HepG2 (cell line): ENCODE measurements around the gene TBC1D10B. TPM values are rescaled to one million over a fixed set of nuclear protein-coding genes. Genes with fewer than 3 reads are reported as not detected.
A peak's percentile ranks its signal among the peaks of the same experiment; 100 is the strongest.

ENCODE experiments used
- ATM ChIP-seq: fragments of 450-650 bp; IDR thresholded peaks from 2 replicates; pipeline ENCODE4 v1.7.1; 2017; ENCODE audit warnings: mild to moderate bottlenecking, borderline replicate concordance
- BHLHE40 ChIP-seq: IDR thresholded peaks from 2 replicates; pipeline ENCODE4 v1.6.1; 2011; ENCODE audit warnings: low read length, improper control_type of control experiment
- ELF3 ChIP-seq: IDR thresholded peaks from 2 replicates; pipeline ENCODE4 v1.6.1; 2016; ENCODE audit warnings: missing genetic modification reagents, missing compliant biosample characterization
- HIC2 ChIP-seq: sonication (generic); formaldehyde crosslinking; IDR thresholded peaks from 2 replicates; pipeline ENCODE4 v1.9.0; 2022; ENCODE audit warnings: low read depth, missing genetic modification reagents
- KDM2A ChIP-seq: sonication (generic); formaldehyde crosslinking; IDR thresholded peaks from 2 replicates; pipeline ENCODE4 v1.4.0; 2020; ENCODE audit warnings: low read depth, missing genetic modification reagents, borderline replicate concordance
- KMT2A ChIP-seq: sonication (generic); formaldehyde crosslinking; IDR thresholded peaks from 2 replicates; pipeline ENCODE4 v1.4.0; 2020; ENCODE audit warnings: missing genetic modification reagents
- MED1 ChIP-seq: sonication (generic); formaldehyde crosslinking; IDR thresholded peaks from 2 replicates; pipeline ENCODE4 v1.4.0; 2020; ENCODE audit warnings: missing genetic modification reagents
- NCOR1 ChIP-seq: fragments of 200-600 bp; sonication (generic); IDR thresholded peaks from 2 replicates; pipeline ENCODE4 v1.7.0; 2017; ENCODE audit warnings: antibody characterized with exemption, low read length, borderline replicate concordance
- ONECUT2 ChIP-seq: sonication (generic); formaldehyde crosslinking; IDR thresholded peaks from 2 replicates; pipeline ENCODE4 v1.4.0; 2020; ENCODE audit warnings: missing genetic modification reagents
- RXRA ChIP-seq: sonication (generic); formaldehyde crosslinking; IDR thresholded peaks from 2 replicates; pipeline ENCODE4 v1.5.1; 2020; ENCODE audit warnings: missing genetic modification reagents
- ZBTB2 ChIP-seq: sonication (generic); formaldehyde crosslinking; IDR thresholded peaks from 2 replicates; pipeline ENCODE4 v1.8.0; 2022; ENCODE audit warnings: low read depth, missing genetic modification reagents
- ZFYVE20 ChIP-seq: sonication (generic); formaldehyde crosslinking; IDR thresholded peaks from 2 replicates; pipeline ENCODE4 v1.8.0; 2023; ENCODE audit warnings: low read depth, mild to moderate bottlenecking, moderate library complexity, missing genetic modification reagents, borderline replicate concordance
- ZNF615 ChIP-seq: sonication (generic); formaldehyde crosslinking; IDR thresholded peaks from 2 replicates; pipeline ENCODE4 v1.5.0; 2020; ENCODE audit warnings: mild to moderate bottlenecking, missing genetic modification reagents, borderline replicate concordance
- ZNF713 ChIP-seq: sonication (generic); formaldehyde crosslinking; IDR thresholded peaks from 2 replicates; pipeline ENCODE4 v1.4.0; 2020; ENCODE audit warnings: mild to moderate bottlenecking, missing genetic modification reagents
- polyA plus RNA-seq, 8 experiments: library from polyadenylated mRNA; depleted of rRNA in 3 of 8; stranded (reverse) in 7 of 8; unstranded in 1 of 8; fragments of >200 nt; fragmentation: Illumina TruSeq in 4 of 8; extraction: Trizol in 4 of 8; gene quantifications; 2 replicates each; pipeline versions ENCODE4 v1.2.1 to v1.2.3, GENCODE V29; 2011 to 2016; ENCODE audit warnings: low read depth in 4 of 8, missing spikeins in 1 of 8, mixed read lengths in 1 of 8; ENCODE audit not compliant: insufficient read depth in 1 of 8
- total RNA-seq, 5 experiments: library from RNA; depleted of rRNA; stranded (reverse); fragments of >200 nt; fragmentation: Illumina TruSeq; extraction: Trizol; gene quantifications; 2 replicates each; pipeline ENCODE4 v1.2.3, GENCODE V29; 2016; ENCODE audit warnings: low read depth in 1 of 5
- TF ChIP-seq, protein P1 (sequence below): sonication (generic); formaldehyde crosslinking; IDR thresholded peaks from 2 replicates; pipeline ENCODE4 v1.8.1; 2023; ENCODE audit warnings: mild to moderate bottlenecking, missing genetic modification reagents
- TF ChIP-seq, protein P2 (sequence below): sonication (generic); formaldehyde crosslinking; IDR thresholded peaks from 2 replicates; pipeline ENCODE4 v1.4.0; 2020; ENCODE audit warnings: missing genetic modification reagents, borderline replicate concordance
- TF ChIP-seq, protein P3 (sequence below): sonication (generic); formaldehyde crosslinking; IDR thresholded peaks from 2 replicates; pipeline ENCODE4 v1.5.1; 2020; ENCODE audit warnings: missing genetic modification reagents, mild to moderate bottlenecking, borderline replicate concordance

The TBC1D10B gene
- total and polyA plus RNA-seq, 2 of the 13 experiments (the other 11 are each of a cell fraction or from before 2014, with no cell fraction given) = 15.7 to 24.8 TPM

- no peak for TF ChIP-seq ZBTB2 (CRISPR knock-in tag)
- no peak for TF ChIP-seq MED1 (CRISPR knock-in tag)
- TF ChIP-seq ZFYVE20 (CRISPR knock-in tag) = no peak
- no peak for TF ChIP-seq NCOR1
- peak; percentile 26; the same call in 1 of the 2 replicates for TF ChIP-seq RXRA
- TF ChIP-seq ATM = no peak
- TF ChIP-seq ELF3 (CRISPR knock-in tag) = peak; percentile 47
- TF ChIP-seq KDM2A (CRISPR knock-in tag) = peak; percentile 55; the same call in 1 of the 2 replicates
- TF ChIP-seq, protein P1, sequence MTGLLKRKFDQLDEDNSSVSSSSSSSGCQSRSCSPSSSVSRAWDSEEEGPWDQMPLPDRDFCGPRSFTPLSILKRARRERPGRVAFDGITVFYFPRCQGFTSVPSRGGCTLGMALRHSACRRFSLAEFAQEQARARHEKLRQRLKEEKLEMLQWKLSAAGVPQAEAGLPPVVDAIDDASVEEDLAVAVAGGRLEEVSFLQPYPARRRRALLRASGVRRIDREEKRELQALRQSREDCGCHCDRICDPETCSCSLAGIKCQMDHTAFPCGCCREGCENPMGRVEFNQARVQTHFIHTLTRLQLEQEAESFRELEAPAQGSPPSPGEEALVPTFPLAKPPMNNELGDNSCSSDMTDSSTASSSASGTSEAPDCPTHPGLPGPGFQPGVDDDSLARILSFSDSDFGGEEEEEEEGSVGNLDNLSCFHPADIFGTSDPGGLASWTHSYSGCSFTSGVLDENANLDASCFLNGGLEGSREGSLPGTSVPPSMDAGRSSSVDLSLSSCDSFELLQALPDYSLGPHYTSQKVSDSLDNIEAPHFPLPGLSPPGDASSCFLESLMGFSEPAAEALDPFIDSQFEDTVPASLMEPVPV (CRISPR knock-in tag) = no peak
- TF ChIP-seq ZNF713 (CRISPR knock-in tag) = no peak
- no peak for TF ChIP-seq ZNF615 (CRISPR knock-in tag)
- TF ChIP-seq BHLHE40 = no peak
- TF ChIP-seq, protein P2, sequence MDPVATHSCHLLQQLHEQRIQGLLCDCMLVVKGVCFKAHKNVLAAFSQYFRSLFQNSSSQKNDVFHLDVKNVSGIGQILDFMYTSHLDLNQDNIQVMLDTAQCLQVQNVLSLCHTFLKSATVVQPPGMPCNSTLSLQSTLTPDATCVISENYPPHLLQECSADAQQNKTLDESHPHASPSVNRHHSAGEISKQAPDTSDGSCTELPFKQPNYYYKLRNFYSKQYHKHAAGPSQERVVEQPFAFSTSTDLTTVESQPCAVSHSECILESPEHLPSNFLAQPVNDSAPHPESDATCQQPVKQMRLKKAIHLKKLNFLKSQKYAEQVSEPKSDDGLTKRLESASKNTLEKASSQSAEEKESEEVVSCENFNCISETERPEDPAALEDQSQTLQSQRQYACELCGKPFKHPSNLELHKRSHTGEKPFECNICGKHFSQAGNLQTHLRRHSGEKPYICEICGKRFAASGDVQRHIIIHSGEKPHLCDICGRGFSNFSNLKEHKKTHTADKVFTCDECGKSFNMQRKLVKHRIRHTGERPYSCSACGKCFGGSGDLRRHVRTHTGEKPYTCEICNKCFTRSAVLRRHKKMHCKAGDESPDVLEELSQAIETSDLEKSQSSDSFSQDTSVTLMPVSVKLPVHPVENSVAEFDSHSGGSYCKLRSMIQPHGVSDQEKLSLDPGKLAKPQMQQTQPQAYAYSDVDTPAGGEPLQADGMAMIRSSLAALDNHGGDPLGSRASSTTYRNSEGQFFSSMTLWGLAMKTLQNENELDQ (CRISPR knock-in tag) = no peak
- TF ChIP-seq, protein P3, sequence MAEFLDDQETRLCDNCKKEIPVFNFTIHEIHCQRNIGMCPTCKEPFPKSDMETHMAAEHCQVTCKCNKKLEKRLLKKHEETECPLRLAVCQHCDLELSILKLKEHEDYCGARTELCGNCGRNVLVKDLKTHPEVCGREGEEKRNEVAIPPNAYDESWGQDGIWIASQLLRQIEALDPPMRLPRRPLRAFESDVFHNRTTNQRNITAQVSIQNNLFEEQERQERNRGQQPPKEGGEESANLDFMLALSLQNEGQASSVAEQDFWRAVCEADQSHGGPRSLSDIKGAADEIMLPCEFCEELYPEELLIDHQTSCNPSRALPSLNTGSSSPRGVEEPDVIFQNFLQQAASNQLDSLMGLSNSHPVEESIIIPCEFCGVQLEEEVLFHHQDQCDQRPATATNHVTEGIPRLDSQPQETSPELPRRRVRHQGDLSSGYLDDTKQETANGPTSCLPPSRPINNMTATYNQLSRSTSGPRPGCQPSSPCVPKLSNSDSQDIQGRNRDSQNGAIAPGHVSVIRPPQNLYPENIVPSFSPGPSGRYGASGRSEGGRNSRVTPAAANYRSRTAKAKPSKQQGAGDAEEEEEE (CRISPR knock-in tag) = no peak
- no peak for TF ChIP-seq HIC2 (CRISPR knock-in tag)
- TF ChIP-seq KMT2A (CRISPR knock-in tag) = no peak
- TF ChIP-seq ONECUT2 (CRISPR knock-in tag) = no peak
These were observed 17.5 kb downstream of the TBC1D10B start (continued) for GRCh38 chr16:30352488-30353401.
